Uterus (tissue), 4 donors: ENCODE results near the gene SDCCAG8. TPM values are rescaled to one million over a fixed set of nuclear protein-coding genes. Genes with fewer than 3 reads are reported as not detected.

Source experiments
- DNase-seq, 2 donors: peaks; one replicate each; pipeline ENCODE4 v3.0.0-alpha.2; 2019 to 2020
- H3K27ac ChIP-seq, 2 donors: fragments of 200-600 bp; sonication (generic); 1 replicate in 1 of 2; 2 replicates in 1 of 2; pipeline ENCODE4 v1.5.1; 2016 to 2018
- H3K27me3 ChIP-seq, 2 donors: fragments of 200-600 bp; sonication (generic); one replicate each; pipeline ENCODE4 v1.5.1; 2018 to 2019; ENCODE audit warnings: control low read depth in 1 of 2
- H3K36me3 ChIP-seq, 2 donors: fragments of 200-600 bp; sonication (generic); one replicate each; pipeline ENCODE4 v1.5.1; 2019; ENCODE audit warnings: control low read depth in 1 of 2
- H3K4me1 ChIP-seq, 2 donors: fragments of 200-600 bp; sonication (generic); one replicate each; pipeline ENCODE4 v1.5.1; 2018 to 2019; ENCODE audit warnings: control low read depth in 1 of 2
- H3K4me3 ChIP-seq, 2 donors: fragments of 200-600 bp; sonication (generic); 1 replicate in 1 of 2; 2 replicates in 1 of 2; pipeline ENCODE4 v1.5.1; 2018 to 2019; ENCODE audit warnings: mild to moderate bottlenecking in 1 of 2
- H3K9me3 ChIP-seq, 2 donors: fragments of 200-600 bp; sonication (generic); one replicate each; pipeline ENCODE4 v1.5.1; 2019; ENCODE audit warnings: control low read depth in 1 of 2
- CTCF ChIP-seq, 4 experiments: fragments of 200-600 bp in 2 of 4; fragments of 450-650 bp in 2 of 4; sonication (generic) in 2 of 4; IDR thresholded peaks; one replicate each; pipeline ENCODE4 v1.5.1; 2016 to 2019; ENCODE audit warnings: antibody characterized with exemption in 4 of 4, mild to moderate bottlenecking in 2 of 4, moderate library complexity in 1 of 4
- POLR2A ChIP-seq, 2 donors: fragments of 450-650 bp; IDR thresholded peaks; one replicate each; pipeline ENCODE4 v1.6.1; 2016; ENCODE audit warnings: antibody characterized with exemption in 2 of 2, mild to moderate bottlenecking in 1 of 2, moderate library complexity in 1 of 2
- intact Hi-C: fragments of 100-400 bp; cut with DNase I; formaldehyde crosslinking; loops from one replicate; pipeline ENCODE4 v1.15.1; 2023; ENCODE audit warnings: low total_unique reads
- total RNA-seq, 4 donors: library from RNA; depleted of rRNA in 3 of 4; stranded (reverse); fragments of >200 nt in 3 of 4; gene quantifications; one replicate each; pipeline versions ENCODE4 v1.1.0 to v1.2.4, GENCODE V29; 2014 to 2023
- donor health status: DM: yes; HTN: yes; CAD: no.

Gene SDCCAG8
- total RNA-seq, 4 donors from 2014 or later, result 19.2 to 54.8 (median 49.7) TPM

- Histone ChIP-seq H3K9me3 (no peaks in the 10 kb centered on the region), H3K36me3 (no peaks in the 10 kb centered on the region), H3K4me3 (no peak overlapping the region), H3K27me3 (no peaks in the 10 kb centered on the region), H3K27ac (no peak overlapping the region), H3K4me1 (no peaks in the 10 kb centered on the region)
- intact Hi-C loops, result no loop called here
- DNase-seq, result no peak
- no peak for TF ChIP-seq CTCF (IDR thresholded peaks at IDR 0.05)
- no peak for TF ChIP-seq POLR2A (IDR thresholded peaks at IDR 0.05)
Measured at GRCh38 chr1:243414152-243414494, 158.3 kb downstream of the SDCCAG8 start.

- no peak for DNase-seq
- intact Hi-C loops, result no loop called here
- Histone ChIP-seq H3K36me3 (no peaks in the 10 kb centered on the region), H3K27ac (no peak overlapping the region), H3K4me3 (no peak overlapping the region), H3K27me3 (no peaks in the 10 kb centered on the region), H3K9me3 (no peaks in the 10 kb centered on the region), H3K4me1 (no peaks in the 10 kb centered on the region)
- TF ChIP-seq CTCF (IDR thresholded peaks at IDR 0.05) (no peak), POLR2A (IDR thresholded peaks at IDR 0.05) (no peak)
Measured at GRCh38 chr1:243415663-243416408, 160.0 kb downstream of the SDCCAG8 start.

GRCh38 chr1:243416495-243416894 lies 160.7 kb downstream of the SDCCAG8 start:
- H3K36me3 ChIP-seq, result no peaks in the 10 kb centered on the region
- H3K4me3 ChIP-seq, result no peak overlapping the region
- no peaks in the 10 kb centered on the region for H3K9me3 ChIP-seq
- no peak overlapping the region for H3K27ac ChIP-seq
- no peaks in the 10 kb centered on the region for H3K4me1 ChIP-seq
- DNase-seq, result no peak
- no peaks in the 10 kb centered on the region for H3K27me3 ChIP-seq
- intact Hi-C loops, result no loop called here
- TF ChIP-seq POLR2A (IDR thresholded peaks at IDR 0.05), result no peak
- TF ChIP-seq CTCF (IDR thresholded peaks at IDR 0.05), result no peak

GRCh38 chr1:243420016-243420945 lies 164.4 kb downstream of the SDCCAG8 start:
- no peak for TF ChIP-seq POLR2A (IDR thresholded peaks at IDR 0.05)
- TF ChIP-seq CTCF (IDR thresholded peaks at IDR 0.05), result no peak
- no peak overlapping the region for H3K4me3 ChIP-seq
- no peaks in the 10 kb centered on the region for H3K9me3 ChIP-seq
- H3K27ac ChIP-seq, result peak overlapping the region in 1 of 2 donors; percentile 29
- DNase-seq, result no peak
- no peaks in the 10 kb centered on the region for H3K4me1 ChIP-seq
- intact Hi-C loops, result no loop called here
- no peaks in the 10 kb centered on the region for H3K27me3 ChIP-seq
- H3K36me3 ChIP-seq, result no peaks in the 10 kb centered on the region
